ENCODE data around the gene ATP2A1.
"Not testable (repeated sequence)": the region's sequence is repeated elsewhere in the genome, so short reads cannot be mapped to it uniquely, and the experiment has no call there.

ATP2A1 gene

GRCh38 chr16:28939825-28940224 is 61.5 kb downstream of the ATP2A1 start:
- not testable (repeated sequence) for DNase-seq

- no peak for DNase-seq
Measured at GRCh38 chr16:28943281-28943680, 65.0 kb downstream of the ATP2A1 start.

- DNase-seq, result no peak
Measured at GRCh38 chr16:28946681-28947080, 68.4 kb downstream of the ATP2A1 start.

- DNase-seq, result peak; percentile 95
Measured at GRCh38 chr16:28950648-28951409, 72.5 kb downstream of the ATP2A1 start, which contains the start of gene NFATC2IP. NFATC2IP (plus strand) TSS chr16:28950937; CDS start chr16:28951012, 75 bp downstream.

- DNase-seq, result no peak
Measured at GRCh38 chr16:28951410-28951943, 73.2 kb downstream of the ATP2A1 start.

Data from NCI-H748 treated with DMSO at 0.1 percent for 48 hours (cell line).